ENCODE measurements around the gene ZNF410. TPM values are rescaled to one million over a fixed set of nuclear protein-coding genes. Genes with fewer than 3 reads are reported as not detected.

Gene ZNF410
- total RNA-seq, 2 donors from 2014 or later = 55.0 to 61.4 TPM

DNA sequence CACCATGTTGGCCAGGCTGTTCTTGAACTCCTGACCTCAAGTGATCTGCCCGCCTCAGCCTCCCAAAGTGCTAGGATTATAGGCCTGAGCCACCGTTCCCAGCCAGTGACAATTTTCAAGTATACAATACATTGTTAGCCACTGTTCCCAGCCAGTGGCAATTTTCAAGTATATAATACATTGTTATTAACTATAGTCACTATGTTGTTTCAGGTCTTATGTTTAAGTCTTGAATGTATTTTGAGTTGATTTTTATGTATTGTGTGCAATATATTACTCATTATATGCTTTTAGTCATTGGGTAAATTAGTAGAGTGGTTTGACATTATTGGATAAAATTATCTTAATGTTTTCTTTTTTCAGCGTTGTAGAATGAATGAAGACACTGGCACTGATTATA lies 13.0 kb upstream of the ZNF410 start:
- DNase-seq (ENCODE audit: low spot score) = no peak
- H3K9me3 ChIP-seq = no peaks in the 10 kb centered on the region
- ATAC-seq (ENCODE audit: insufficient number of reproducible peaks, low FRiP score, low read depth) = no peak
- H3K36me3 ChIP-seq = no peaks in the 10 kb centered on the region
- no peaks in the 10 kb centered on the region for H3K4me1 ChIP-seq (ENCODE audit: control insufficient read depth in 1 of 2, low read depth in 2 of 2)
- no peak overlapping the region for H3K4me3 ChIP-seq
- no peaks in the 10 kb centered on the region for H3K27me3 ChIP-seq (replicated peaks; ENCODE audit: insufficient read depth)
- TF ChIP-seq, protein P1, sequence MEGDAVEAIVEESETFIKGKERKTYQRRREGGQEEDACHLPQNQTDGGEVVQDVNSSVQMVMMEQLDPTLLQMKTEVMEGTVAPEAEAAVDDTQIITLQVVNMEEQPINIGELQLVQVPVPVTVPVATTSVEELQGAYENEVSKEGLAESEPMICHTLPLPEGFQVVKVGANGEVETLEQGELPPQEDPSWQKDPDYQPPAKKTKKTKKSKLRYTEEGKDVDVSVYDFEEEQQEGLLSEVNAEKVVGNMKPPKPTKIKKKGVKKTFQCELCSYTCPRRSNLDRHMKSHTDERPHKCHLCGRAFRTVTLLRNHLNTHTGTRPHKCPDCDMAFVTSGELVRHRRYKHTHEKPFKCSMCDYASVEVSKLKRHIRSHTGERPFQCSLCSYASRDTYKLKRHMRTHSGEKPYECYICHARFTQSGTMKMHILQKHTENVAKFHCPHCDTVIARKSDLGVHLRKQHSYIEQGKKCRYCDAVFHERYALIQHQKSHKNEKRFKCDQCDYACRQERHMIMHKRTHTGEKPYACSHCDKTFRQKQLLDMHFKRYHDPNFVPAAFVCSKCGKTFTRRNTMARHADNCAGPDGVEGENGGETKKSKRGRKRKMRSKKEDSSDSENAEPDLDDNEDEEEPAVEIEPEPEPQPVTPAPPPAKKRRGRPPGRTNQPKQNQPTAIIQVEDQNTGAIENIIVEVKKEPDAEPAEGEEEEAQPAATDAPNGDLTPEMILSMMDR (IDR thresholded peaks at IDR 0.05) = no peak
- H3K27ac ChIP-seq = no peak overlapping the region

- DNase-seq (ENCODE audit: low spot score) (no peak), ATAC-seq (ENCODE audit: insufficient number of reproducible peaks, low FRiP score, low read depth) (no peak)
- Histone ChIP-seq H3K27ac (no peak overlapping the region), H3K36me3 (no peaks in the 10 kb centered on the region), H3K4me3 (no peak overlapping the region), H3K4me1 (ENCODE audit: control insufficient read depth in 1 of 2, low read depth in 2 of 2) (no peaks in the 10 kb centered on the region), H3K9me3 (no peaks in the 10 kb centered on the region), H3K27me3 (replicated peaks; ENCODE audit: insufficient read depth) (no peaks in the 10 kb centered on the region)
- TF ChIP-seq, protein P1 (IDR thresholded peaks at IDR 0.05) = no peak
Measured at GRCh38 chr14:73877790-73878189, 8.9 kb upstream of the ZNF410 start.

GRCh38 chr14:73878436-73878835 lies 8.2 kb upstream of the ZNF410 start:
- no peaks in the 10 kb centered on the region for H3K9me3 ChIP-seq

GRCh38 chr14:73879027-73879426 lies 7.6 kb upstream of the ZNF410 start:
- Histone ChIP-seq H3K4me1 (ENCODE audit: control insufficient read depth in 1 of 2, low read depth in 2 of 2) (no peaks in the 10 kb centered on the region), H3K27me3 (replicated peaks; ENCODE audit: insufficient read depth) (no peaks in the 10 kb centered on the region), H3K9me3 (no peaks in the 10 kb centered on the region), H3K27ac (no peak overlapping the region), H3K36me3 (no peaks in the 10 kb centered on the region), H3K4me3 (no peak overlapping the region)
- ATAC-seq (ENCODE audit: insufficient number of reproducible peaks, low FRiP score, low read depth) (no peak), DNase-seq (ENCODE audit: low spot score) (no peak)
- TF ChIP-seq, protein P1 (IDR thresholded peaks at IDR 0.05) = no peak

More at GRCh38 chr14:73878436-73878835, 8.2 kb upstream of the ZNF410 start:
- H3K4me3 ChIP-seq = no peak overlapping the region
- DNase-seq (ENCODE audit: low spot score) (no peak), ATAC-seq (ENCODE audit: insufficient number of reproducible peaks, low FRiP score, low read depth) (no peak)
- H3K36me3 ChIP-seq = no peaks in the 10 kb centered on the region
- TF ChIP-seq, protein P1 (IDR thresholded peaks at IDR 0.05) = no peak
- no peaks in the 10 kb centered on the region for H3K27me3 ChIP-seq (replicated peaks; ENCODE audit: insufficient read depth)
- H3K27ac ChIP-seq = no peak overlapping the region
- no peaks in the 10 kb centered on the region for H3K4me1 ChIP-seq (ENCODE audit: control insufficient read depth in 1 of 2, low read depth in 2 of 2)

- no peaks in the 10 kb centered on the region for H3K9me3 ChIP-seq
- H3K36me3 ChIP-seq = no peaks in the 10 kb centered on the region
- no peak overlapping the region for H3K27ac ChIP-seq
- peaks cover 17 to 31% of the 10 kb centered on the region in 2 donors for H3K4me1 ChIP-seq (ENCODE audit: control insufficient read depth in 1 of 2, low read depth in 2 of 2)
- H3K27me3 ChIP-seq (replicated peaks; ENCODE audit: insufficient read depth) = no peaks in the 10 kb centered on the region
- H3K4me3 ChIP-seq = no peak overlapping the region
- DNase-seq (ENCODE audit: low spot score) (no peak), ATAC-seq (ENCODE audit: insufficient number of reproducible peaks, low FRiP score, low read depth) (no peak)
- TF ChIP-seq, protein P1 (IDR thresholded peaks at IDR 0.05) = no peak
Measured at GRCh38 chr14:73884438-73885190, 2.0 kb upstream of the ZNF410 start.
